GM19324 (cell line): ENCODE measurements around the gene ZSCAN10.

Experiments used
- ATAC-seq: cut with Tn5 transposase; IDR thresholded peaks from one replicate; pipeline ENCODE4 v1.9.1; 2021; ENCODE audit warnings: mild to moderate bottlenecking, moderate library complexity; ENCODE audit not compliant: unreplicated experiment, low FRiP score

Gene ZSCAN10

DNA sequence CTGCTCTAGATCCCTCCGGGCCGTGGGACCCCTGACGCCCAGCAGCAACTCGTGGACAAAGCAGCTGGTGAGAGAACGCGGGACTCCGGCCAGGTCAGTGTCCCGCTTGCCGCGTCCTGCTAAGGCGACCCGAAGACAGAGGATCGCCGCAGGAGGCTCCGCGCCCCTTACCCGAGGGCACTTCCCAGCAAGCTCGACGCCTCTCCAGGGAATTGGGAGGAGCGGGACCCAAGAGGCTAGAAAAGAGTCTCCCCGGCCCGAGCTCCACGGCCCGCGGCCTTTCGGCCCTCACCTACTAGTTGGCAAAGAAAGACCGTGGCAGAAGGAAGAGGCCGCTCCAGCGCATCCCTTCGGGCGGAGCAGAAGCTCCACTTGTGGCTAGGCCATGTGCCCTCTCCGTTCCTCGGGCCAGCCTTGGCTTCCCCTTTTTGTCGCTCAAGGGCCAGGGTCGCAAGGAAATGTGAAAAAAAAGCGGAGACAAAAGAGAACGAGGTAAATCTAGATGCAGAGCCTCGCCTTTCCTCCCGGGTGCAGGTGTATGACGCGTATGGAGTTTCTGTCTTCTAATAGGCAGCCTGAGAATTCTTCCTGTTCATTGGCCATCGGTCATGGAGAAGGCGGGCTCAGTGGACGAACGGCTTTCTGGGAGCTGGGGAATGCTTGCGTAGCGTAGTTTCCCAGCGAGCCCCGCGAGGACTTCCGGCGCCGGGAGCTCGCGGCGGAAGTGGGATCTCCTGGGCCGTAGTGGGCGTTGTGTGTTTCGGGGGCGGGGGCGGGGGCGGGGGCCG is 35.4 kb upstream of the ZSCAN10 start, which contains the start of gene ZNF213:
ZNF213 (plus strand) TSS at position 692 of the 788 bp plus-strand sequence. CDS start 2,252 bp downstream, outside the sequence.
- peak; percentile 88 for ATAC-seq

DNA sequence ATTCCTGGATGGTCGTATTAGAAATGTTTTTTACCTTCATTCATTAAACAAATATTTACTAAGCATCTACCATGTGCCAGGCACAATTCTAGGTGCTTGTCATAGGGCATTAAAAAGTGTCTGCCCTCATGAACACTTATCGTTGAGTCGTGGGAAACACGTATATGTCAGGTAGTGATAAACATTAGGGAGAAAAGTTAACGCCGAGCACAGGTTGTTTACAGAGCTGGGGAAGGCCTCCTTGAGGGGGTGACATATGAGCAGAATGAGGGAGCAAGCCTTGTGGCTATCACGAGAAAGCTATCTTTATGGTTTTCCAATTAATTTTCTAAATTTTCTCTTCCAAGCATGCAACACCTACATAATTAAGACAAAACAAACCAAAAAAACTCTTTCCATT is 34.8 kb upstream of the ZSCAN10 start:
- ATAC-seq = no peak

DNA sequence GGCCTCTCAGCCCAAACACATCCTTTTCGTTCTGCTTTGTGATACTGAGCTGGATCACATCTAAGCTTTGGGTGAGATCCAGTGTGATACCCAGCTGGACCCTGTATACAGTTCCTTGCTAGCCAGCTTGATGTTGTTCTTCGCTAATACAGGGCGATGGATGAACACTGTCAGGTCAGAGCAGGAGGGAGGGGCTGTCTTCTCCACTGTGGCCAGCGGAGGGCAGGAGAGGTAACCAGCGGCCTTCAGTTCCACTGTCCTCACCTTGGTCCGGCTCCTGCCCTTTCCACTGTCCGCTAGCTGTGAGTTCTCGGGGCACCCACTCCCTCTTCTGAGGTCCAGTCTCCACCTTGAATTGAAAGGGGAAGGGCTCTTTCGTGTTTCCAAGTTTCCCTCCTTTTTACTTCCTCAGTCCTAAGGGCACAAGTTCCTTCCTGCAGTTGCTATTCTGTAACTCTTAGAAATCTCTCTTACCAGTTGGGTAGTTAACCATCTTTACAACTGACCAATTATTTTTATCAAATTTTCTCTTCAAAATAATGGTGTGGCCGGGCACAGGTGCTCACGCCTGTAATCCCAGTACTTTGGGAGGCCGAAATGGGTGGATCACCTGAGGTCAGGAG is 32.8 kb upstream of the ZSCAN10 start:
- ATAC-seq = no peak

DNA sequence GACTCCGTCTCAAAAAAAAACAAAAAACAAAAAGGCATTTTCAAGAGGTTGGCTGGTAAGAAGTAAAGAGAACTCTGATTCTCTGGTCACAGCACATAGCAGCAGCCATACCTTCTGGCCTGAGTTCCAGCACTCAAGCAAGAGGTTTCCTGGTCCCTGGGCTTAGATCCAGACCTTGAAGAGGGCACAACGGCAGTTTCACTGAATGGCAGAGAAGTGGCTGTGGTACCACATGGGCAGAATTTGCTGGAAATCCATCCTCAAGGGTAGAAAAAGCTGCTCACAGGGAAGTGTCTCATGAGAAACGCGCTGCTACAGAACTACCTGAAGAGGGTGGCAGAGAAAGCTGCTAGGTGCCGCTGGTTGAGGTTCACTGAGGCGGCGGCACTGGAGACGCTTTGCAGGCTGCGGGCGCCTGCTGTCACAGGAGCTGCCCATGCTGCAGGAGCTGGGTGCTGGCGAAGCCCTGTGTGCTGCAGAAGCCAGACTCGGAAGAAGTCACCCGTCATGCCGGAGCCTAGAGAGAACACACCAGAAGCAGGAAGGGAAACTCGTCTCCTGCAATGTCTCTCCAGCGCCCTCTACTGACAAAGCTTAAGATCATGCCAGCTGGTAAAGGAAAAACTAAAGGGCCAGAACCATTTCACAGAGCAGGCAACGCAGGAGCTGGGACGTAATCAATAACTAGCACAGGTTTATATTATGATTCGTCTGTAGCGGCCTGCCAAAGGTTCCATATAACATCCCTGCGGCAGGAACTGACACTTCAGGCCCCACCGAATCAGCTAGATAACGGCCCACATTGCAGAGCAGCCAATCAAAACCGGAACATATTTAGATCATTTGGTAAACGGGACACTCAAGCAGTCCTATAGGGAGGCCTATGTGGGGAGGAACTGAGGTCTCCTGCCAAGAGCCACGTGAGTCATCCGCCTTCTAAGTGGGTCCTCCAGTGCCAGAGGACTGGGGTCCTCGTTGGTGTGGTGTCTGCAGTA is 30.3 kb upstream of the ZSCAN10 start:
- ATAC-seq = peak; percentile 52

DNA sequence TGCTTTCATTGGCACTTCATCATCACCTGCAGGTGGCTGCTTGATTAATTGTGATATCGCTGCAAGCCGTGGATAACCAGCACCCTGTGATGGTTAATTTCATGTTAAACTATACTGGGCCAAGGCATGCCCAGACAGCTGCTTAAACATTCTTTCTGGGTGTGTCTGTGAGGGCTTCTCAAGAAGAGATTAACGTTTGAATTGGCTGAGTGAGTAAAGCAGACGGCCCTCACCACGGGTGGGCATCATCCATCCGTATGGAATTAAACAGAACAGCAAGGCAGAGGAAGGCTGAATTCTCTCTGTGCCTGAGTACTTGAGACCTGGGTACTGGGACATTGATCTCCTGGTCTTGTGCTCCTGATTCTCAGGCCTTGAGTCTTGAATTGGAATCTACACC is 28.7 kb upstream of the ZSCAN10 start:
- no peak for ATAC-seq

DNA sequence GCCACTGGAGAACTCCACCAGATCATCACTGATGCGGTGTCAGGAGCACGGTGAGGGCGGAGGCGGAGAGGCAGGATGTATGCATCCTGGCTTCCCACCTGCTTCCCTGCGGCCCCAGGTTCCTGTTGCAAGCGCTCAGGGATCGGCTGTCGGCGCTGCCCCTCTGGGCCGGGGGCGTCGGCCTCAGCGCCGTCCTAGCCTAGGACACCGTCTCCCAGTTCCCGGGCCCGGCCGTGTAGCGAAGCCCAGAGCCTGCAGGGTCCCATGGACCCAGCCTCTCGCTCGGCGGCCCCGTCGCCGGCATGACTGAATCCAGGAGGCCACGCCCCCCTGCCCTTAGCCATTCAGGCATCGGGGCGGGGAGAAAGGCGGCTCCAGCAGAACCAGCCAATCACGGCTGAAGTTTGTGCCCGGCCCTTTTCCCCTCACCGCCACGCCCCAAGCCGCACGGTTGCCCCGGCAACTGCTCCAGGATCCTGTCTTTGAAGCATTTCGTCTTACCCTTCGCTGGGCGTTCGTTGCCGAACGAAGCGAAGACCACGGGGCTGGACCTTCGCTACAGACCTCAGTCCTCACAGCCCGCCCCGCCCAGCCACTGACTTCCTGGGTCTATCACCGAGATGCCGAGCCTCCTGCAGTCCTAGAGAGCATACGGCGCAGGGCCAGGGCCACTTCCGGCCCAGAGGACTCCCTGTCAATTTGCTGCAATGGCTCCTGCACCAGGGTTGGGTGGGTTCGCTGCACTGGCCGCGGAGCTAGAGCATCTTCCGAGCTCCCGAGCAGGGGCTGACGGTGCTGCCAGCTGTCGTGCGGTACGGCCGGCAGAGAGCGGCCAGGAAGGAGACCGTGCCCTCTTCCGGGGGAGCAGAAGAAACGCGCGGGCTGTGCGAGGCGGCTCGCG is 25.1 kb upstream of the ZSCAN10 start:
- ATAC-seq = peak; percentile 91

DNA sequence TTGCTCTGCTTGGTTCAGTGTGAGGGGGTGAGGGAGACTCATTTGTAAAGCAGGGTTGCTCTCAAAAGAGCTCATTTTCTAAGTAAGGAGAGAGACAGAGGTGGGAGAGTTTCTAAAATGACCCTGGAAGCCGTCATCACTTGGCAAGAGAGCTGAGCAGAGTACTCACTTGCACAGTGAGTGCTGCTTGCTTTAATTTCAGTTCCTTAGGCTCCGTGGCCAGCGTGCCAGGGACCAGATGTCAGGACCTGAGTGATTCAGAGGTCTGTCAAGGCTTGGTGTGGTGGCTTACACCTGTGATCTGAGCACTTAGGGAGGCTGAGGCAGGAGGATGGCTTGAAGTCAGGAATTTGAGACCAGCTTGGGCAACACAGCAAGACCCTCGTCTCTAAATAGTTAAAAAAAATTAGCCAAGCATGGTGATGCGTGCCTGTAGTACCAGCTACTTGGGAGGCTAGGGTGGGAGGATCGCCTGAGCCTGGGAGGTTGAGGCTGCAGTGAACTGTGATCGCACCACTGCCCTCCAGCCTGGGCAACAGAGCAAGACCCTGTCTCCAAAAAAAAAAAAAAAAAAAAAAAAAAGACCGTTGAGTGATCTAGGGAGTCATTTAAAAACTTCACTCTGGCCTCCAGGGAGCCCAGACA is 24.0 kb upstream of the ZSCAN10 start:
- ATAC-seq = no peak

DNA sequence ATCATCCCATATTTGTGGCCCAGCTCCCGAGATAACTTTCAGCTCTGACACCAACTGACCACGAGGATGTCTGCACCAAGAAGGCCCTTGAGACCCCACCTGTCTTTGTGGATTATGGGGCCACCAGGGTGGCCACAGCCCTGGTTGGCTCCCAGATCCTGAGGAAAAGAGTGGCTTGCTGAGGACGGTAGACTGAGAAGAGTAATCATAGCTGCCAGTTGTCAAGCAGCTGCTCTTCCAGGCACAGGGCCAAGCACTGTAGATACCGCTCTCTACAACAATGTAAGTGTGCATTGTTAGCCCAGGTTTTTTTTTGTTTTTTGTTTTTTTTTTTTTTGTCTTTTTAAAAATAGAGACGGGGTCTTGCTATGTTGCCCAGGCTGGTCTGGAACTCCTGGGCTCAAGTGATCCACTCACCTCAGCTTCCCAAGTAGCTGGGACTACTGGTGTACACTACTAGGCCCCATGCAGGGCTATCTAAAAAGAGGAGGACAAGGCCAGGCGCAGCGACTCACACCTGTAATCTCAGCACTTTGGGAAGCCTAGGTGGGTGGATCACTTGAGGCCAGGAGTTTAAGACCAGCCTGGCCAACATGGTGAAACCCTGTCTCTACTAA is 22.9 kb upstream of the ZSCAN10 start:
- no peak for ATAC-seq

DNA sequence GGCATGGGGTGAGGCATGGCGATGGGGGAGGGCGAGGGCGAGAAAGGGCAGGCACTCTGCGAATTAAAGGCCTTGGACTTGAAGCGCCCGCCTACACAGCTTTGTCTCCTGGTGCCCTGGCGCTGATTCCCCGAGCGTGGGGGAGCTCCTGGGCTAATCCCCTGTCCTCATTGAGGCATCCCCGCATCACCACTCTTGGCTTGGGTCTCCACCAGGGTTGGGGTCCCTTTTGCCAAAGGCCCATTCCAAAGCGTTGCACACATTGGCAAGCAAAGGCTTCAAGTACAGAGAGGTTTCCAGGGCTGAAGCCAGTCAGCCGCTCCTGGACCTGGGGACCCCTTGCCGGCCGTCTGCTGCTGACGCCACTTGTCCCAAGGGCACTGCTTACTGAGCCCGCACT is 21.3 kb upstream of the ZSCAN10 start:
- ATAC-seq = no peak

DNA sequence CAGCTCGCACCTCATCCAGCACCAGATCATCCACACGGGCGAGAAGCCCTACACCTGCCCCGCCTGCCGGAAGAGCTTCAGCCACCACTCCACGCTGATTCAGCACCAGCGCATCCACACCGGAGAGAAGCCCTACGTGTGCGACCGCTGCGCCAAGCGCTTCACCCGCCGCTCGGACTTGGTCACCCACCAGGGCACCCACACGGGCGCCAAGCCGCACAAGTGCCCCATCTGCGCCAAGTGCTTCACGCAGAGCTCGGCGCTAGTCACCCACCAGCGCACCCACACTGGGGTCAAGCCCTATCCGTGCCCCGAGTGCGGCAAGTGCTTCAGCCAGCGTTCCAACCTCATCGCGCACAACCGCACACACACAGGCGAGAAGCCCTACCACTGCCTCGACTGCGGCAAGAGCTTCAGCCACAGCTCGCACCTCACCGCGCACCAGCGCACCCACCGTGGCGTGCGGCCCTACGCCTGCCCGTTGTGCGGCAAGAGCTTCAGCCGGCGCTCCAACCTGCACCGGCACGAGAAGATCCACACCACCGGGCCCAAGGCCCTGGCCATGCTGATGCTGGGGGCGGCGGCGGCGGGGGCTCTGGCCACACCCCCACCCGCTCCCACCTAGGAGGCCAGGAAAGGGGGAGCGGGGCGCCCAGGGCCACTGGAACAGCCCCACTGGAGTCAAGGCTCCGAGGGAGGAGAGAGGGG is 20.8 kb upstream of the ZSCAN10 start:
- no peak for ATAC-seq

DNA sequence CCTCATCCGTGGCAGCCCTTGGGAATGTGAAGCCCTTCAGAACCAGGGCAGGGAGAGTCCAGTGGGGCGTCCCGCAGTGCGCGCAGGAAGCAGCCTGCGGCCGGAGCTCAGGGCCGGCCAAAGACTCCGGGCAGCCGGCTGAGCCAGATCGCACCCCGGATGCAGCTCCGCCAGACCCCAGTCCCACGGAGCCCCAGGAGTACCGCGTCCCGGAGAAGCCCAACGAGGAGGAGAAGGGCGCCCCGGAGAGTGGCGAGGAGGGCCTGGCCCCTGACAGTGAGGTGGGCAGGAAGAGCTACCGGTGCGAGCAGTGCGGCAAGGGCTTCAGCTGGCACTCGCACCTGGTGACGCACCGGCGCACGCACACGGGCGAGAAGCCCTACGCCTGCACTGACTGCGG is 20.2 kb upstream of the ZSCAN10 start:
- ATAC-seq = no peak

DNA sequence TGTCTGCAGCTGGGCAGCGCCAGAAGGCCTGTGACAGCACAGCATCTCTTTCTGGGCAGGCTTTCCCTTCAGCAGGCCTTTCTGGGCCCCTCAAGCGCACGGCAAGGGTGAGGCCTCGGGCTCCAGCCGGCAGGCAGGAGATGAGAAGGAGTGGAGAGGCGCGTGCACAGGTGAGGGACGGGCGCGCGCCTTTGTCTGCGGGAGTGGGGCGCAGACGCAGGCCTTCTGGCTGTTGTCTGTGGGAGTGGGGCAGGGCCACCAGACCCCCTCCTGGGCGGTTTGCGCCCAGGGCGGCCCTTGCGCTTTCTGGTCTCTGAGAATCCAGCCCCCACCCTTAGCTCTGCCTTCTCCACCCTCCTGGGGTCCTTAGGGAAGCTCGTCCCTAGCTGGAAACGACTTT is 19.8 kb upstream of the ZSCAN10 start:
- ATAC-seq = no peak

DNA sequence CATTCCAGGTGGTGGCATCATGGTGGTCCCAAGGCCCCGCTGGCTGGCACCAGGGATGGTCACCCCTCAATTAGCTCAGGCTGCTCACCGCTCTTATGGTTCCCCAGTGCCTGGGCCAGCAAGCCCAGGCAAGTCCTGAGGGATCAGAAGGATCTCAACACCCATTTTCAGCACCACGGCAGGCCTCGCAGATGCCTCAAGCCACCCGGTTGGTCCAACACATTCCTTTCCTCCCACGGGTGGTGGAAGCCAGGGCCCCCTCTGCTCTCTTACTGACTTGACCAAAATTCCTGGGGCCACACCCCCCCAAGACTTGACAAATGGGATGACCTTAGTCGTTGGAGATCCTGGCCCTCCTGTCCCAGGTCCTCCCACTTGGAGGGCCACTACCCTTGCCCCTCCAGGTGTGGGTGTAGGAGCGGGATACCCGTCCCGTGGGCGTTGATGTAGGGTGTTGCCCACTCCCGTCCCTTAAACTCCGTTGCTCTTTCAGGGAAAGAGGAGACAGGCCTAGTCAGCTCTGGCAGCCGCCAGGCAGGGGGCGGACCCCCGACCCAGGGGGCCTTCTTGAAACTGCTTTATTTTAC is 19.2 kb upstream of the ZSCAN10 start:
- no peak for ATAC-seq

DNA sequence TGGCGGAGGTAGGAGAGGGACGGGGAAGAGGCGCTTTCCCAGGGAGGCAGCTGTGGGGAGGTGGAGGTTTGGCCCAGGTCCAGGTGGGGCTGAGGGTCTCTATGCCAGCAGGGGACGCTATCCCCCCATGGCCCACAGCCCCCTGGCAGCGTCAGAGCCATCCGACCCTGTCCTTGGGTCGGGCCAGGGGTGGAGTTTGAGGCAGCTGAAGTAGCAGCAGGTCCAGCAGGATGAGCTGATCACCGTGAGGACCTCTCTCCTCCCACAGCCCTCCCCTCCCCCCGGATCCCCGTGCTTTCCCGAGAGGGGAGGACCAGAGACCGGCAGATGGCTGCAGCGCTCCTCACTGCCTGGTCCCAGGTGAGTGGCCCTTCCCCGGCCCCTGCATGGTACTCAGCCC is 16.5 kb upstream of the ZSCAN10 start:
- no peak for ATAC-seq

DNA sequence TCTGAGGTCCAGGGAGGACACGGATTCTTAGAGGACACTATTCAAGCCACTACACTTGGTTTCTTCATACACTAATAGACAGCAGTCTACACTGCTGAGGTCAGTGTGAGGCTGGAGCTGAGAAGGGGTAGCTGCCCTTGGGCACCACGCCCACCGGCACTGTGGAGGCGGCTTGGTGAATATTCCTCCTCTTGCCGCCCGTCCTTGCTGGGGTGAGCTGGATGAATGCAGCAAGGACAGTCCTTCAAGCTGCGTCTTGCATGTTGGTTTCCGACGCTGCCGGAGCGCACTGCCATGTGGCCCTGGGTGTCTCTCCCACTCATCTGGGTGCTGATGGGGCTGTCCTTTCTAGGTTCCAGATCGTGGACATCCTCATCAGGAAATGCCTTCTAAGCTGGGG is 15.9 kb upstream of the ZSCAN10 start:
- ATAC-seq = no peak

DNA sequence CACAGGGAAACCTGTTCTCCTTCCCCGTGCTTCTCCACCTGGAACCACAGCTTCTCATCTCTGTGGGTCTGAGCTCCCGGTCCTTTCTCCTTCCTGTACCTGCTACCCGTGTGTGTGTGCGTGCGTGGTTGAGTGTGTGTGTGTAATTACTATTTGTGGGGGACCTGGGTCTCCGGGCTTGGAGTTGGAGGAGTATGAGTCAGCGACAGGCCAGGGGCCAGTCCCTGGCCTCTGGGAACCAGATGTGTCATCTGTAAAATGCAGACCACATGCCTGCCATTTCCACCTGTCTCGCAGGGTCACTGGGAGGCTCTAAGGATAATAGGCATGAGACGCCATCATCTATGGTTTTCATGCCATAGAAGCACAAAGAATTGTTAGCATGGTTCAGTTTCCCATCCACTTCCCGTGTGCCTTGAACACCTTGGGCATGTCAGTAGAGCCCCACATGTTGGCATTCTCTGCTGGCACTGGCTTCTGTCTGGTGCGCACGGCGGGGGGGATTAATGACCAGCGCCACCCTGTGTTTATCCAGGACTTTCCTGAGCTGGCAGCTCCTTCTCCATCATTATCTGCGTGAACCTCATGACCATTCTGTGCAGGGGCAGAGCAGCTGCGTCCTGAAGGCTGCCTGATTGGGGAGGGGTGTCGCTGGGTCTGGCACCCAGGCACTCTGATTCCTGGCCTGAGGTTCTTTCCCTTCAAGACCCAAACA is 14.8 kb upstream of the ZSCAN10 start:
- ATAC-seq = no peak

DNA sequence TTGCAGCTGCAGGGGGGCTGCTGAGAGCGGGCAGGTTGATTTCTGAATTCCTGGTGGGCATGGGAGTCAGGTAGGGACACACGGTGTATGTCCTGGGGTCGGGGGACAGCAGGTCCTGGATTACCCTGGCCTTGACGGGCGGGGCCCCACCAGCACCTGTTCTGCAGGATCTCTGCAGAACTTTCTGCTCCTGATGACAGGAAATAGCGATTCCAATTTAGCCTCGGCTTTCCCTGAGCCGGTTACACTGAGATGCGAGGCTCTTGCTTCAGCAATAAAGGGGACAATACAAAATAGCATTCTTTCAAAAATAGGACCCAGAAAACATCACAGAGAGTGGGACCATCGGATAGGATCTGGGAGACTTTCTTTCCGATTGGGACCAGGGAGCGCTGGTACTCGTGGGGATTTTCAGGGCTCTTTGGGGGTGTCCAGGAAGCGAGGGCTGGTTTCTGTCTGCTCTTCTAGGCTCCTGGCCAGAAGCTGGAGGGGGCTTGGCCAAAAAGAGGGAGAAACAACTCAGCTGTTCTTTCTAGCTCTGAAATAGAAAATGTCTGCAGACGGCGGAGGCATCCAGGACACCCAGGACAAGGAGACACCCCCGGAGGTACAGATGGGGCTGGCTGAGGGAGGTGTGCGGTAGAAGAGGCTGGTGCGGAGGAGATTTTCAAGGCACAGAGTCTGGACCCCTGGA is 13.9 kb upstream of the ZSCAN10 start:
- ATAC-seq = no peak
